MM.1S (cell line): ENCODE measurements around the gene GPATCH4.

ENCODE experiments used
- DNase-seq: peaks from one replicate; pipeline ENCODE4 v3.0.0-alpha.2; 2015
- H2AFZ ChIP-seq: fragments of 300-600 bp; sonication (generic); 2 replicates; pipeline ENCODE4 v1.6.0; 2016; ENCODE audit warnings: antibody characterized with exemption, low read length
- H3F3A ChIP-seq: fragments of 300-600 bp; sonication (generic); 2 replicates; pipeline ENCODE4 v1.6.1; 2016; ENCODE audit warnings: mild to moderate bottlenecking, antibody characterized with exemption, low read length, moderate library complexity, mixed read lengths; ENCODE audit not compliant: insufficient read depth
- H3K27ac ChIP-seq: fragments of 300-600 bp; sonication (generic); 2 replicates; pipeline ENCODE4 v1.5.1; 2016; ENCODE audit warnings: mild to moderate bottlenecking, low read length
- H3K27me3 ChIP-seq: fragments of 300-600 bp; sonication (generic); replicated peaks from 2 replicates; pipeline ENCODE4 v1.6.0; 2016; ENCODE audit warnings: low read length; ENCODE audit not compliant: insufficient read depth
- H3K36me3 ChIP-seq: fragments of 300-600 bp; sonication (generic); replicated peaks from 2 replicates; pipeline ENCODE4 v1.6.1; 2016; ENCODE audit warnings: mild to moderate bottlenecking, low read length, mixed read lengths; ENCODE audit not compliant: insufficient read depth
- H3K4me1 ChIP-seq: fragments of 300-600 bp; sonication (generic); 2 replicates; pipeline ENCODE4 v1.6.1; 2016; ENCODE audit warnings: low read length, mixed read lengths
- H3K4me2 ChIP-seq: fragments of 300-600 bp; sonication (generic); 2 replicates; pipeline ENCODE4 v1.6.0; 2016; ENCODE audit warnings: low read depth, low read length
- H3K4me3 ChIP-seq: fragments of 300-600 bp; sonication (generic); 2 replicates; pipeline ENCODE4 v1.5.1; 2016; ENCODE audit warnings: low read length, mixed read lengths
- H3K79me2 ChIP-seq: fragments of 300-600 bp; sonication (generic); 2 replicates; pipeline ENCODE4 v1.6.1; 2016; ENCODE audit warnings: mixed run types, low read length, mixed read lengths
- H3K9ac ChIP-seq: fragments of 300-600 bp; sonication (generic); 2 replicates; pipeline ENCODE4 v1.6.1; 2016; ENCODE audit warnings: low read length, mixed read lengths
- H3K9me2 ChIP-seq: fragments of 300-600 bp; sonication (generic); replicated peaks from 2 replicates; pipeline ENCODE4 v1.6.1; 2016; ENCODE audit warnings: mild to moderate bottlenecking, low read length, mixed read lengths; ENCODE audit not compliant: insufficient read depth
- H3K9me3 ChIP-seq: fragments of 300-600 bp; sonication (generic); replicated peaks from 2 replicates; pipeline ENCODE4 v1.6.1; 2016; ENCODE audit warnings: mild to moderate bottlenecking, low read length, mixed read lengths; ENCODE audit not compliant: insufficient read depth
- H4K20me1 ChIP-seq: fragments of 300-600 bp; sonication (generic); 2 replicates; pipeline ENCODE4 v1.6.1; 2016; ENCODE audit warnings: mild to moderate bottlenecking, low read length, moderate library complexity, mixed read lengths; ENCODE audit not compliant: insufficient read depth
- EZH2 ChIP-seq: fragments of 300-600 bp; sonication (generic); optimal IDR thresholded peaks from 2 replicates; pipeline ENCODE3; 2017; ENCODE audit warnings: low read depth, mild to moderate bottlenecking, antibody characterized with exemption, low read length, mixed read lengths
- EZH2phosphoT487 ChIP-seq: fragments of 300-600 bp; sonication (generic); IDR thresholded peaks from 2 replicates; pipeline ENCODE4 v1.6.1; 2018; ENCODE audit warnings: antibody characterized with exemption, low read length
- TF ChIP-seq, protein P1 (sequence below): fragments of 300-600 bp; sonication (generic); IDR thresholded peaks from 2 replicates; pipeline ENCODE4 v1.5.1; 2016; ENCODE audit warnings: antibody characterized with exemption, low read length, mixed read lengths

GPATCH4 gene

DNA sequence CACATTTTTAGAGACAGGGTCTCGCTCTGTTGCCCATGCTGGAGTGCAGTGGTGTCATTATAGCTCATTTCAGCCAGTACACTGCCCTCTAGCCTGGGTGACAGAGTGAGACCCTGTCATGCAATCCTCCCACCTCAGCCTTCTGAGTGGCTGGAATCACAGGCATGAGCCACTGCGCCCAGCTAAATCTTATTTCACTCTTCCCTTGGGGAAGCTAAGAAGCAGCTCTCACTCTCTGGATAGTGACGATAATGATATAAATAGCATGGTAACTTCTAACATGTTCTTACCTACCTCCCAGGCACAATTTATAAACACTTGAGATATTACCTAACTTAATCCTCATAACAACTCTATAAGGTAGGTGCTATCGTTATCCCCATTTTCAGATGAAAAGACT is 53.8 kb downstream of the GPATCH4 start:
- Histone ChIP-seq H3K4me1 (no peaks in the 10 kb centered on the region), H3K9ac (no peak overlapping the region), H3K4me2 (no peak overlapping the region), H3K79me2 (no peaks in the 10 kb centered on the region), H3K27ac (no peak overlapping the region), H4K20me1 (no peaks in the 10 kb centered on the region), H3K9me3 (no peaks in the 10 kb centered on the region), H3K36me3 (no peaks in the 10 kb centered on the region), H2AFZ (no peak overlapping the region), H3K4me3 (no peak overlapping the region), H3K27me3 (no peaks in the 10 kb centered on the region), H3F3A (no peaks in the 10 kb centered on the region), H3K9me2 (no peaks in the 10 kb centered on the region)
- TF ChIP-seq EZH2 (no peak), EZH2phosphoT487 (no peak)
- TF ChIP-seq, protein P1, sequence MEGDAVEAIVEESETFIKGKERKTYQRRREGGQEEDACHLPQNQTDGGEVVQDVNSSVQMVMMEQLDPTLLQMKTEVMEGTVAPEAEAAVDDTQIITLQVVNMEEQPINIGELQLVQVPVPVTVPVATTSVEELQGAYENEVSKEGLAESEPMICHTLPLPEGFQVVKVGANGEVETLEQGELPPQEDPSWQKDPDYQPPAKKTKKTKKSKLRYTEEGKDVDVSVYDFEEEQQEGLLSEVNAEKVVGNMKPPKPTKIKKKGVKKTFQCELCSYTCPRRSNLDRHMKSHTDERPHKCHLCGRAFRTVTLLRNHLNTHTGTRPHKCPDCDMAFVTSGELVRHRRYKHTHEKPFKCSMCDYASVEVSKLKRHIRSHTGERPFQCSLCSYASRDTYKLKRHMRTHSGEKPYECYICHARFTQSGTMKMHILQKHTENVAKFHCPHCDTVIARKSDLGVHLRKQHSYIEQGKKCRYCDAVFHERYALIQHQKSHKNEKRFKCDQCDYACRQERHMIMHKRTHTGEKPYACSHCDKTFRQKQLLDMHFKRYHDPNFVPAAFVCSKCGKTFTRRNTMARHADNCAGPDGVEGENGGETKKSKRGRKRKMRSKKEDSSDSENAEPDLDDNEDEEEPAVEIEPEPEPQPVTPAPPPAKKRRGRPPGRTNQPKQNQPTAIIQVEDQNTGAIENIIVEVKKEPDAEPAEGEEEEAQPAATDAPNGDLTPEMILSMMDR: no peak
- no peak for DNase-seq

DNA sequence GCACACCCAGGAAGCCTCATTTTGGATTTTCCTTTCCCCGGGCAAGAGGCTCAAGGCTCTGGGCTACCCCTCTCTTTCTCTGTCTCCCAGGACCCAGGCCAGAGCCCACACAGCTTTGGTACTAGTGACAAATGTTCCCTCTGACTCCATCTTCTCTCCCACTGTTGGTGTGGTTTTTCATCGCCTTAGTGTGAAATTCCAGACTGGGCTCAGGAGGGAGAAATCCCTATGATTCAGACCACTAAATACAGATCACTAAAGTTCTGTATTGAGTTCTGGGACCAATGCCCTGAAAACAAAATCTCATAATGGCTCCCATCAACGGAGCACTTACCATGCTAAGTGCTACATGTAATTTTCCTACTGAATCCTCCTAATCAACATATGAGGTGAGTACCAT is 55.0 kb downstream of the GPATCH4 start:
- Histone ChIP-seq H3K4me2 (no peak overlapping the region), H3K27ac (no peak overlapping the region), H3K9me2 (no peaks in the 10 kb centered on the region), H3K27me3 (no peaks in the 10 kb centered on the region), H2AFZ (no peak overlapping the region), H3K4me3 (no peak overlapping the region), H3F3A (no peaks in the 10 kb centered on the region), H4K20me1 (no peaks in the 10 kb centered on the region), H3K36me3 (no peaks in the 10 kb centered on the region), H3K9me3 (no peaks in the 10 kb centered on the region), H3K4me1 (no peaks in the 10 kb centered on the region), H3K9ac (no peak overlapping the region), H3K79me2 (no peaks in the 10 kb centered on the region)
- DNase-seq: no peak
- TF ChIP-seq EZH2: no peak
- TF ChIP-seq, protein P1: no peak
- no peak for TF ChIP-seq EZH2phosphoT487

DNA sequence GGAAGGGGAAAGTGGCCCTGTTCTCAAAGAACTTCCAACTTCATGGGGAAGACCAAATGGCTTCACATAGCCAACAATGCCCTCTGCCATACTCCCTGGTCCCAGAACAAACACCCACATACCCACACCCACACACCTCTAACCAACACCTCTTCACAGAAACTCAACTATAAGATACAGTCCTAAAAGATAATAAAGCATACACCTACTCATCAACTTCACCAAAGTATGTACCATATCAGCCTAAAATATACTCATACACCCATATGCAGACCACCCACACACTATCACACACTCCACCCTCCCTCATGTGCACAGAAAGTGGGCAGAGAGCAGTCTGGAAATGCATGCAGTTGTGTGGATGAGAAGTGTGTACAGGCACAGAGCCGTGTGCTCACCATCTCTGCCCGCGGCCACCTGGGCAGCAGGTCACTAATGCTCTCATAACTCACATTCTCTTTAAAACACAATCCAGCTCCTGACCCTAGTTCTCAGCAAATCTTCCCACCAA is 56.6 kb downstream of the GPATCH4 start:
- Histone ChIP-seq H3K27me3 (no peaks in the 10 kb centered on the region), H3K4me2 (no peak overlapping the region), H3K9ac (no peak overlapping the region), H3K9me2 (no peaks in the 10 kb centered on the region), H3F3A (no peaks in the 10 kb centered on the region), H3K4me1 (no peaks in the 10 kb centered on the region), H3K4me3 (no peak overlapping the region), H3K9me3 (no peaks in the 10 kb centered on the region), H2AFZ (no peak overlapping the region), H3K79me2 (no peaks in the 10 kb centered on the region), H3K27ac (no peak overlapping the region), H3K36me3 (no peaks in the 10 kb centered on the region), H4K20me1 (no peaks in the 10 kb centered on the region)
- no peak for TF ChIP-seq EZH2
- TF ChIP-seq EZH2phosphoT487: no peak
- TF ChIP-seq, protein P1: no peak
- no peak for DNase-seq
